ENCODE measurements around the gene TOR3A. TPM values are rescaled to one million over a fixed set of nuclear protein-coding genes. Genes with fewer than 3 reads are reported as not detected.

TOR3A gene
- total and polyA plus RNA-seq, 10 of the 15 experiments (the other 5 are each of a cell fraction or from before 2014, with no cell fraction given), result 8.6 to 87.9 (median 46.3) TPM

GRCh38 chr1:179055937-179056336 lies 25.9 kb upstream of the TOR3A start:
- Histone ChIP-seq H3K4me3 (no peak overlapping the region), H2AFZ (ENCODE audit: control insufficient read depth, low read depth, low read length) (no peak overlapping the region), H4K20me1 (ENCODE audit: control insufficient read depth, insufficient read depth) (no peaks in the 10 kb centered on the region), H3K79me2 (ENCODE audit: control insufficient read depth, insufficient read depth, low read length) (no peaks in the 10 kb centered on the region), H3K9me3 (replicated peaks; ENCODE audit: control insufficient read depth, insufficient read depth, low read length) (no peaks in the 10 kb centered on the region), H3K9ac (ENCODE audit: control insufficient read depth, insufficient read depth, low read length) (no peak overlapping the region), H3K4me2 (ENCODE audit: control insufficient read depth, insufficient read depth) (no peak overlapping the region), H3K4me1 (ENCODE audit: control insufficient read depth, insufficient read depth, low read length) (no peaks in the 10 kb centered on the region), H3K27me3 (replicated peaks in 1 of 2; ENCODE audit: control insufficient read depth in 2 of 2, insufficient read depth in 2 of 2, low read length in 1 of 2) (no peaks in the 10 kb centered on the region), H3K36me3 (ENCODE audit: control insufficient read depth in 2 of 2, insufficient read depth in 2 of 2, low read length in 1 of 2) (peaks cover 0 to 3% of the 10 kb centered on the region in 2 experiments; a peak in 1 of 4 replicates), H3K27ac (ENCODE audit: control insufficient read depth, insufficient read depth) (no peak overlapping the region)
- POLR2A ChIA-PET, result no interaction called here
- FAIRE-seq (no peak), ATAC-seq (no peak), DNase-seq (ENCODE audit: low read depth, low spot score) (no peak)
- no TSS peak for BruUV-seq (replicated peaks)
- TF ChIP-seq TARDBP (IDR thresholded peaks at IDR 0.05; ENCODE audit: borderline replicate concordance) (no peak), HDGF (IDR thresholded peaks at IDR 0.05) (no peak), IKZF1 (conservative IDR thresholded peaks at IDR 0.05) (no peak)
- TF ChIP-seq, protein P1, sequence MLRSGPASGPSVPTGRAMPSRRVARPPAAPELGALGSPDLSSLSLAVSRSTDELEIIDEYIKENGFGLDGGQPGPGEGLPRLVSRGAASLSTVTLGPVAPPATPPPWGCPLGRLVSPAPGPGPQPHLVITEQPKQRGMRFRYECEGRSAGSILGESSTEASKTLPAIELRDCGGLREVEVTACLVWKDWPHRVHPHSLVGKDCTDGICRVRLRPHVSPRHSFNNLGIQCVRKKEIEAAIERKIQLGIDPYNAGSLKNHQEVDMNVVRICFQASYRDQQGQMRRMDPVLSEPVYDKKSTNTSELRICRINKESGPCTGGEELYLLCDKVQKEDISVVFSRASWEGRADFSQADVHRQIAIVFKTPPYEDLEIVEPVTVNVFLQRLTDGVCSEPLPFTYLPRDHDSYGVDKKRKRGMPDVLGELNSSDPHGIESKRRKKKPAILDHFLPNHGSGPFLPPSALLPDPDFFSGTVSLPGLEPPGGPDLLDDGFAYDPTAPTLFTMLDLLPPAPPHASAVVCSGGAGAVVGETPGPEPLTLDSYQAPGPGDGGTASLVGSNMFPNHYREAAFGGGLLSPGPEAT (IDR thresholded peaks at IDR 0.05; ENCODE audit: low read depth), result no peak
- TF ChIP-seq, protein P2, sequence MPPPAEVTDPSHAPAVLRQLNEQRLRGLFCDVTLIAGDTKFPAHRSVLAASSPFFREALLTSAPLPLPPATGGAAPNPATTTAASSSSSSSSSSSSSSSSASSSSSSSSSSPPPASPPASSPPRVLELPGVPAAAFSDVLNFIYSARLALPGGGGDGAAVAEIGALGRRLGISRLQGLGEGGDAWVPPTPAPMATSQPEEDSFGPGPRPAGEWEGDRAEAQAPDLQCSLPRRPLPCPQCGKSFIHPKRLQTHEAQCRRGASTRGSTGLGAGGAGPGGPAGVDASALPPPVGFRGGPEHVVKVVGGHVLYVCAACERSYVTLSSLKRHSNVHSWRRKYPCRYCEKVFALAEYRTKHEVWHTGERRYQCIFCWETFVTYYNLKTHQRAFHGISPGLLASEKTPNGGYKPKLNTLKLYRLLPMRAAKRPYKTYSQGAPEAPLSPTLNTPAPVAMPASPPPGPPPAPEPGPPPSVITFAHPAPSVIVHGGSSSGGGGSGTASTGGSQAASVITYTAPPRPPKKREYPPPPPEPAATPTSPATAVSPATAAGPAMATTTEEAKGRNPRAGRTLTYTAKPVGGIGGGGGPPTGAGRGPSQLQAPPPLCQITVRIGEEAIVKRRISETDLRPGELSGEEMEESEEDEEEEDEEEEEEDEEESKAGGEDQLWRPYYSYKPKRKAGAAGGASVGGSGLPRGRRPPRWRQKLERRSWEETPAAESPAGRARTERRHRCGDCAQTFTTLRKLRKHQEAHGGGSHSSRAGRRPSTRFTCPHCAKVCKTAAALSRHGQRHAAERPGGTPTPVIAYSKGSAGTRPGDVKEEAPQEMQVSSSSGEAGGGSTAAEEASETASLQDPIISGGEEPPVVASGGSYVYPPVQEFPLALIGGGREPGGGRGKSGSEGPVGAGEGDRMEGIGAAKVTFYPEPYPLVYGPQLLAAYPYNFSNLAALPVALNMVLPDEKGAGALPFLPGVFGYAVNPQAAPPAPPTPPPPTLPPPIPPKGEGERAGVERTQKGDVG (CRISPR knock-in tag; IDR thresholded peaks at IDR 0.05), result no peak
- SMC1A ChIA-PET (ENCODE audit: uncharacterized antibody, unreplicated experiment), result no interaction called here
- RAD21 ChIA-PET (ENCODE audit: unreplicated experiment), result no interaction called here
- CTCF ChIA-PET, result interaction anchor here (1.9 kb wide), 1 partner anchor 11 kb away, joined by 5 read pairs; no protein-coding TSS in a partner anchor
- in situ Hi-C loops (cut with MboI), result no loop called here
- WGBS (ENCODE audit: insufficient coverage, insufficient replicate concordance, low lambda C conversion rate, missing lambda C conversion rate), result 97% methylated on average over 2 of the region's 2 CpGs
- intact Hi-C loops (cut with micrococcal nuclease; ENCODE audit: unreplicated experiment), result no loop called here
